HG02642 (cell line): ENCODE results near the gene IQCN.
"Not testable (repeated sequence)": the region's sequence is repeated elsewhere in the genome, so short reads cannot be mapped to it uniquely, and the experiment has no call there.

ENCODE experiments used
- ATAC-seq: cut with Tn5 transposase; IDR thresholded peaks from one replicate; pipeline ENCODE4 v1.9.1; 2021; ENCODE audit warnings: mild to moderate bottlenecking; ENCODE audit not compliant: unreplicated experiment, poor library complexity

IQCN gene

DNA sequence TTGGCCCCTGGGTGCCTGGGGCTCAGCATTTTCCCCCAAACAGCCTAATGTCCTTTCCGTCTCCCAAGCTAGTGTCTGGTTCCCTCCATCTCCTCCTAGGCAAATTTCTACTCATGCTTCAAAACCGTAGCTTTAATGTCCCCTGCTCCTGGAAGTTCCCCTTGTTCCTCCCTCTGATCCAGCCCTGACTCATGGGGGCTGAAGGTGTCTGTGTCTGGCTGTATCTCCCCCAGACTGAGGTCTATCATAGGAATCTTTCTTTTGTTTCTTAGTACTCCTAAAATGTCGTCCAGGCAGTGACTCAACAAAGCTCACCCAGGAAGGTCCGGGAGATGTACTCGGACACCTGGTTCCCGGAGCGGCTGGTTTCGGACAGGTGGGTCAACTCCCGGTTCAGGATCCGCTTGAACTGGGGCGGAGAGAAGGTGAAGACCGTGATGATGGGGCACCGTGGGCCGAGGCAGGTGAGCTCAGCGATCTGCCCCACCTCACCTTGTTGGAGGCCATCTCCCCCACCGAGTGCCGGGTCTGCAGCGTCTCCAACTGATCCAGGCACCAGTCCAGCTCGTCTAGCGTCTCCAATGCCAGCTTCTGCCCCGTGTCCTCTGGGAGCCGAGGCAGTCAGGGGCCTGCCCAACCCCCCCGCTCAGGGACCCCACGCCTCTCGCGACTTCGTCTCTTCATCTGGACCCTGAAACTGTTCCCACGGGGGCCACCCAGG, 54.2 kb downstream of the IQCN start:
- no peak for ATAC-seq

DNA sequence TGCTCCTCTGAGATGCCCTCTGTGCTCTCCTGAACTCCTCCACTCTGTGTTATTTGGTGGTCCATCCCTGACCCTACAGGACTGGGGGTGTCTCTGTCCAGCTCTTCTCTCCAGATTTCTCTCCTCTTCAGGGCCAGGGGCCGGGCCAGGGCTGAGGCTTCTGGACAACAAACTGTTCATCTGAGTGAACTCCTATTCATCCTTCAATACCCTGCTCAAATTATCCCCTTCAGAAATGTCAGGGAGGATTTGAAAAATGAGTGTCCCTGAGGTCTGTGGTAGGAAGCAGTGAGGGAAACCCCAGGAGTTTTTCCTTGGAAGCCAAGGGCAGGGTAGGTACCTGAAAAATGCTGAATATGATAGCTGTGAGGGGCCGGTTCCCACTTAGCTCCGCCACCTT, 55.7 kb downstream of the IQCN start:
- ATAC-seq = no peak

DNA sequence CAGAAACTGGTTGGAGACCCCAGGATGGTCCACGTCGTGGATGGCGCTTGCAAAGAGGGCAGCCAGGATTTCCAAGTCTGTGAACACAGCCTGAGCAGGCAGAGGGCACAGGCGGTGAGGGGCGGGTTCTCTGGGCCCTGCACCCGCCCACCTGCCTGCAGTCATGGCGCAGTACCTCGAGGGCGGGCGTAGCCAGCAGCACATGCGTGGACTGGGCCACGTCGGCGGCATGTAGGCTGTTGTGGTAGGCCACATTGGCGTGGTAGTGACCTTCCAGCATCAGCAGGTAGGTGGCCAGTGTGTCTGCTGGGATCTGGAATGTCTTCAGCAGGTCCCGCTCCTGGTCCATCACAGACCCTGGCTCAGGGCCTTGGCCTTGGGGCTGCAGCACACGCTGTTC, 56.1 kb downstream of the IQCN start:
- ATAC-seq = no peak

DNA sequence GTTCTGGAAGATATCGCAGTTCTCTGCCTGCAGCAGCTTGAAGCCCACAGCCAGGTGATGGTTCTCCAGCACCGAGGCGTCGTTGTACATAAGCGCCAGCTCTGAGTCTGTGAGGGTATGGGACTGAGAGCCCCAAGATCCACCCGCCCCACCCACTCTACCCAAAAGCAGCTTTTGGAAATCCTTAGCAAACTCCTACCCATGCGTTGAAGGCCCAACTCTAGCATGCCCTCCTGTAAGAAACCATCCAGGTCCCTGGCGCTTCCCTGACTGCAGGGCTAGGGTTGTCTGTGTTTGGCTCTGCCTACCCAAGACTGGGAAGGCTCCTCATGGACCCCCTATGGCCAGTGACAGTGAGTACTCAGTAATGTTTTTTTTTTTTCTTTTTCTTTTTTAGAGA, 57.5 kb downstream of the IQCN start:
- no peak for ATAC-seq

DNA sequence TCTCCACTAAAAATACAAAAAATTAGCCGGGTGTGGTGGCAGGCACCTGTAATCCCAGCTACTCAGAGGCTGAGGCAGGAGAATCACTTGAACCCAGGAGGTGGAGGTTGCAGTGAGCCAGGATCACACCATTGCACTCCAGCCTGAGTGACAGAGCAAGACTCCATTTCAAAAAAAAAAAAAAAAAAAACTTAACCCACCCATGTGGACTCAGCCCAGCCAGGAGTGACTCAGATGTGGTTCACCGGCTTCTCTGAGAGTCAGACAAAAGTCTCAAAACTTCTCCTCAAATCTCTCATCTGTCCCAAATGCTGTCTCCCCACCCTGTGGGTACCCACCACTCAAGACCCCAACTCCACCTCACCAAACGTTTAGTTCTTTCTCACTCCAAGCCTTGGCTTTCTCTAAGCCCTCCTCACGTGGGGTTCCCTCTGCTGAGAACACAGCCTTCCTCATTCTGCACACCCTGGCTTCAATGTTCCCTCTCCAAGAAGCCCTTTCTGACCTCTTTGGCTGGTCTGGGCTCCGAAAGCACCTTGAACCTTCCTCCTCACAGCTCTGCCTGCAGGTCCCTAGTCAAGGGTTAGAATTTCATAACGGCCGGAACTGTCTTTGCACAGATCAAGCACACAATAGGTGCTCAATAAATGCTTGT, 59.3 kb downstream of the IQCN start:
- ATAC-seq = no peak

DNA sequence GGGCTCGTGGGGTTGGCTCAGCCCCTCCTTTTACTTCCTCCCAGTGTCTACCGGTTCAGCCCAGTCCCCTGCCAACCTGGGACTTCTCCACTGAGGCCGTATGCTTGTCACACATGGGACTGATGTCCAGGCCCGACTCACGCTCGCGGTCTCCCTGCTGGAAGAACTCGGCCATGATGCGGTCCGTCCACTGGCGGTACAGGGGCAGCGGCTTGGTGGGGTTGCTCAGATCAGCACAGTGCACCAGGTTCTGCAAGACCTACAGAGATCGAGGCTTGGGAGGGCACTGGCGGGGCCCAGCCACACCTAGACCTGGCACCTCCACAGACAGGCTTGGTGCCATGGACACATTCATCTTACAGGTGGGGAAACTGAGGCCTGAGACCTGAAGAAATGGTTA, 62.6 kb downstream of the IQCN start:
- ATAC-seq = no peak

DNA sequence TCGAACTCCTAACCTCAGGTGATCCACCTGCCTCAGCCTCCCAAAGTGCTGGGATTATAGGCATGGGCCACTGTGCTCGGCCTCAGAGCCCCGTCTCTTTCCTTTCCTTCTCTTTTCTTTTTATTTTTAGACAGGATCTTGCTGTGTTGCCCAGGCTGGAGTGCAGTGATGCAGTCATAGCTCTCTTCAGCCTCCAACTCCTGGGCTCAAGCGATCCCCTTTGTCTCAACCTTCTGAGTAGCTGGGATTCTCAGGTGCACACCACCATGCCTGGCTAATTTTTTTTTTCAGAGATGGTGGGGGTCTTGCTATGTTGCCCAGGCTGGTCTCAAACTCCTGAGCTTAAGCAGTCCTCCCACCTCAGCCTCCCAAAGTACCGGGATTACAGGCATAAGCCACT, 64.3 kb downstream of the IQCN start:
- not testable (repeated sequence) for ATAC-seq

DNA sequence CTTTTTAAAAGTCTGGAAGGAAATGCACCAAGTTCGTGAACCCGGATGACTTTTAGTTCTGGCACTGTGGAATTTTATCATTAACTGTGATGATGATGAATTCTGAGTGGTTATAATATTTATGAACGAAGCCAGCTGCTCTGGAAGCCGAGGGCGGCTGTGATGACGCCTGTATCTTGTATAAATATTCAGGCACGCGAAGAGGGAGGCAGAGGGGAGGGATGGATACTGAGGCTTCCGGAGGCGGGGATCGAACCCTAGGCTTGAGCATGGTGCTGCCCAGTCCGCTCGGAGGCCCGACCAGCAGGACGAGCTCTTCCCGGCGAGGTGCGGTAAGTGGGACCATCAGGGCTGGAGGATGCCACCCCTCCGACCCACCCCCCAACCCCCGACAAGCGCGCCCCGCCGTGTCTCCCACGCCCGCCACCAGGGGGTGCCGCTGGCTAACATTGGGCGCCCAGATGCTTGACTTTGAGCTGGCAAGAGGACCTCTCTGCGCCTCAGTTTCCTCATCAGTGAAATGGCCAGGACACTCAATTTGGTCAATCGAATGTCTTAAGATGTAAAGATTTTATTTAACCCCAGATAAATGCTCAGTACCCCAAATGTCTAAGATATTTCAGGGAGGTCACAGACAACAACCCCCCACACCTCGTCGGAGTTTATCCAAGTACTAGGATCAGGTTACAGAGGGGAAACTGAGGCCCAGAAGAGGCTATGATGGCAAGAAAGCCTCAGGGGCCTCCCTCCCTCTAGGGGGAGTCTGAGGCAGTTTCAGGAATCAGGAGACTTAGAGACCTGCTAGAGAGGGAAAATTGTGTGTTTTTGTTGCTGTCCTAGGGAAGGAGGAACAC, 65.9 kb downstream of the IQCN start:
- ATAC-seq = no peak
